GM10248 (cell line): ENCODE results near the gene SNAPC3.
"Not testable (repeated sequence)": the region's sequence is repeated elsewhere in the genome, so short reads cannot be mapped to it uniquely, and the experiment has no call there.

Experiments
- CTCF ChIA-PET: fragments of 300-600 bp; sonication (Branson Sonifier 250); formaldehyde crosslinking; extraction: SDS; loops from one replicate; lab custom pipeline; 2021; ENCODE audit warnings: antibody characterized with exemption; lab: Yijun Ruan, JAX
- POLR2A ChIA-PET: fragments of 350-650 bp; sonication (Branson Sonifier 250); formaldehyde crosslinking; extraction: SDS; loops from one replicate; lab custom pipeline; 2020; ENCODE audit warnings: antibody characterized with exemption; lab: Yijun Ruan, JAX
- DNase-seq: peaks from one replicate; pipeline ENCODE4 v3.0.0; 2012; ENCODE audit errors: extremely low spot score
- TF ChIP-seq, protein P1 (sequence below): IDR thresholded peaks from 2 replicates; pipeline ENCODE4 v1.5.1; 2012; ENCODE audit warnings: mild to moderate bottlenecking, low read depth; ENCODE audit errors: extremely low read depth, missing control alignments, control extremely low read depth

Gene SNAPC3

DNA sequence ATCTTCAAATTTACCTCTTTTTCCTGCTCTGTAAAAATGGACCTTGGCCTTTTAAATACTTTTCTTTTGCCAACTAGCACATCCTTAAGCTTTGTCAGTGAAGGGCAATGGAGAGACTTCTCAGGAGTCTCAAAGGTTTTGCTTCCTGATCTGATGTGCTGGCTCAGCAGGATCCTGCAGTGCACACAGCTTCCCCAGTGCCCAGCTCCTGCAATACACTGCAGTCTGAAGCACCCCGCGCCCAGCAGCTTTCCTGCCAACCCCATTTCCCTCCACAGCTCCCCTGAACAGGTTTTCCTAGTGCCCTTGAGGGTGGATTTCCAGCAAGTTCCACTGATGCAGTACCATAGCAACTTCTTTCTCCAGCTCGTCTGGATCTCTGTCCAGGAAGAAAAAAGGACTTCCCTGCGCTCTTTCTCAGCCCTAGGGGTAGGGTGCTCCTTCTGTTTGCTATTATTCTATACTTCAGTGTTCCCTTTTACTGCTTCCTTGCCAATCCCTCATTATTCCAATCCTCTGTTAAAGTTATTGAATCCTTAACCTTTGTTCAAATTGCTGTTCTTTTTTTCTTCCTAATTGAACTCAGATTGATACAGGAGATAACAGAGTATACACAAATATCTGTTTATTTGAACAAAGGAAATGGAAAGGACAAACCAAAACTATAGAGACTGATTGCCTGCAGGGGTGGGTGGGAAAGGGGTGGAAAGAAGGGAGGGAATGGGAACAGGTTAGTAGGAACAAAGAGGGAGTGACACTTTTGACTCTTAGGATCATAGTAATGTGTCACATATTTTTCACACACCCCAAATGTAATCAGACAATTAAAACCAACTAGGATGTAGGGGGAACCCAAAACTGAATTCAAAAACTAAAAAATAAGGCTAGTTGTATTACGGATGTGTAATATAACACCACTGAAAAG is 8.5 kb downstream of the SNAPC3 start:
- no peak for DNase-seq
- CTCF ChIA-PET = interaction anchor here (1.1 to 1.6 kb wide), 2 partner anchors 26 to 57 kb away, joined by 3 to 4 read pairs; no protein-coding TSS in a partner anchor
- POLR2A ChIA-PET = no interaction called here
- TF ChIP-seq, protein P1, sequence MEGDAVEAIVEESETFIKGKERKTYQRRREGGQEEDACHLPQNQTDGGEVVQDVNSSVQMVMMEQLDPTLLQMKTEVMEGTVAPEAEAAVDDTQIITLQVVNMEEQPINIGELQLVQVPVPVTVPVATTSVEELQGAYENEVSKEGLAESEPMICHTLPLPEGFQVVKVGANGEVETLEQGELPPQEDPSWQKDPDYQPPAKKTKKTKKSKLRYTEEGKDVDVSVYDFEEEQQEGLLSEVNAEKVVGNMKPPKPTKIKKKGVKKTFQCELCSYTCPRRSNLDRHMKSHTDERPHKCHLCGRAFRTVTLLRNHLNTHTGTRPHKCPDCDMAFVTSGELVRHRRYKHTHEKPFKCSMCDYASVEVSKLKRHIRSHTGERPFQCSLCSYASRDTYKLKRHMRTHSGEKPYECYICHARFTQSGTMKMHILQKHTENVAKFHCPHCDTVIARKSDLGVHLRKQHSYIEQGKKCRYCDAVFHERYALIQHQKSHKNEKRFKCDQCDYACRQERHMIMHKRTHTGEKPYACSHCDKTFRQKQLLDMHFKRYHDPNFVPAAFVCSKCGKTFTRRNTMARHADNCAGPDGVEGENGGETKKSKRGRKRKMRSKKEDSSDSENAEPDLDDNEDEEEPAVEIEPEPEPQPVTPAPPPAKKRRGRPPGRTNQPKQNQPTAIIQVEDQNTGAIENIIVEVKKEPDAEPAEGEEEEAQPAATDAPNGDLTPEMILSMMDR = no peak

DNA sequence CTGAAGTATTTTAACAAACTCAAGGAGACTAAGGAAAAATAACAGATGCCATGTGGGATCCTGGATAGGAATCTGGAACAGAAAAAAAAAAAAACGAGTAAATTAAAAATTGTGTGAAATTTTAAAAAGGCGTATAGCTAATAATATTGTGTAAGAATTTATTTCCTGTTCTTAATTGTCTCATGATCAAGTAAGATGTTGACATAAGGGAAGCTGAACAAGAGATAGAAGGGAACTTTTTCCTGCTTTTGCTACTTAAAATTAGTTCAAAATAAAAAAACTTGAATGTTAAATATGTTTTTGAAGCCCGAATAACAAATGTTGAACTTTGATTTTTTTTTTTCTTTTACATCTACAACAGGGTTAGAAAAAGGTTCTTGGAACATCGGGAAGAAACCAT is 10.5 kb downstream of the SNAPC3 start:
- CTCF ChIA-PET = interaction anchor here (0.8 to 1.5 kb wide), 4 partner anchors 9 to 120 kb away, joined by 3 read pairs; partner anchors contain the start of gene CCDC171

DNA sequence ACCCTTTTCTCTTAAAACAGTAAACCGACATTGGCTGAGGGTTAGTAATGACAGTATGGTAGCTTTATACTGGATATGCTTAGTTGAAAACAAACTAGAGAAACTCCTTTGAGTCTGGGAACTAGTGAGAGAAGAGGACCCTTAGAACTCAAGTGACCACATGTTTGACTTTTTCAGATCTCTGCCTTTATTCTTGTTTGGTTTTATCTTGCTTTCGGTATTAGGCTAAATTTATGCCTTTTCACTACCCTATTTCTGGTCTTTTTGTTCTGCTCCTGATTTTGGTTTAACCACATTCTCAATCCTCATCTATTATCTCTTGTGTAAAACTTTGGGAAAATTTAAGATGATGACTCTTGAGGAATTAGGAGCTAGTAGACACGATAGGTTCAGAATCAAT is 11.0 kb downstream of the SNAPC3 start:
- ChIA-PET POLR2A (interaction anchor here (1.4 kb wide), 1 partner anchor 10 kb away, joined by 3 read pairs; the partner anchor contains the start of gene SNAPC3), CTCF (interaction anchor here (0.8 to 1.5 kb wide), 3 partner anchors 9 to 99 kb away, joined by 3 read pairs; no protein-coding TSS in a partner anchor)
- TF ChIP-seq, protein P1 = no peak
- no peak for DNase-seq

More for the DNA sequence above, 10.5 kb downstream of the SNAPC3 start:
- TF ChIP-seq, protein P1 = no peak
- POLR2A ChIA-PET = interaction anchor here (1.4 kb wide), 1 partner anchor 10 kb away, joined by 3 read pairs; the partner anchor contains the start of gene SNAPC3
- no peak for DNase-seq

DNA sequence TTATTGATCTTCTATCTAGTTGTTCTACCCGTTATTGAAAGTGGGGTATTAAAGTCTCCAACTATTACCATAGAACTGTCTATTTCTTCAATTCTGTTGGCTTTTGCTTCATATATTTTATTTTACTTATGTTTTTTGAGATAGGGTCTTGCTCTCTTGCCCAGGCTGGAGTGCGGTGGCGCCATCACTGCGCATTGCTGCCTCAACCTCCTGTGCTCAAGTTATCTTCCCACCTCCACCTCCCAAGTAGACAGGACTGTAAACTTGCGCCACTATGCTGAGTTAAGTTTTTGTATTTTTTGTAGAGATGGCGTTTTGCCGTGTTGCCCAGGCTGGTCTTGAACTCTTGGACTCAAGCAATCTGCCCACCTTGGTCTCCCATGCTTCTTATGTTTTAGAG is 16.2 kb downstream of the SNAPC3 start:
- ChIA-PET CTCF (interaction anchor here (1.0 kb wide), 1 partner anchor 14 kb away, joined by 3 read pairs; no protein-coding TSS in a partner anchor), POLR2A (no interaction called here)
- no peak for DNase-seq
- TF ChIP-seq, protein P1 = no peak

DNA sequence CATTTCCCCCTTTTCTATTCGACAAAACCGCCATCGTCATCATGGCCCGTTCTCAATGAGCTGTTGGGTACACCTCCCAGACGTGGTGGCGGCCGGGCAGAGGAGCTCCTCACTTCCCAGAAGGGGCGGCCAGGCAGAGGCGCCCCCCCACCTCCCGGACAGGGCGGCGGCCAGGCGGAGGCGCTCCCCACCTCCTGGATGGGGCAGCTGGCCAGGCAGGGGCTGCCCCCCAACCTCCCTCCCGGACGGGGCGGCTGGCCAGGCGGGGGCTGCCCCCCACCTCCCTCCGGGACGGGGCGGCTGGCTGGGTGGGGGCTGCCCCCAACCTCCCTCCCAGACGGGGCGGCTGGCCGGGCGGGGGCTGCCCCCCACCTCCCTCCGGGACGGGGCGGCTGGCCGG is 19.2 kb downstream of the SNAPC3 start:
- CTCF ChIA-PET, POLR2A ChIA-PET, DNase-seq: not testable (repeated sequence)

DNA sequence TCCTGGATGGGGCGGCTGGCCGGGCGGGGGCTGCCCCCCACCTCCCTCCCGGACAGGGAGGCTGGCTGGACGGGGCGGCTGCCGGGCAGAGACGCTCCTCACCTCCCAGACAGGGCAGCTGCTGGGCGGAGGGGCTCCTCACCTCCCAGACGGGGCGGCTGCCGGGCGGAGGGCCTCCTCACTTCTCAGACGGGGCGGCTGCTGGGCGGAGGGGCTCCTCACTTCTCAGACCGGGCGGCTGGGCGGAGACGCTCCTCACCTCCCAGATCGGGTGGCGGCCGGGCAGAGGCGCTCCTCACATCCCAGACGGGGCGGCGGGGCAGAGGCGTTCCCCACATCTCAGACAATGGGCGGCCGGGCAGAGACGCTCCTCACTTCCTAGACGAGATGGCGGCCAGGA is 19.6 kb downstream of the SNAPC3 start:
- DNase-seq, CTCF ChIA-PET, POLR2A ChIA-PET: not testable (repeated sequence)

DNA sequence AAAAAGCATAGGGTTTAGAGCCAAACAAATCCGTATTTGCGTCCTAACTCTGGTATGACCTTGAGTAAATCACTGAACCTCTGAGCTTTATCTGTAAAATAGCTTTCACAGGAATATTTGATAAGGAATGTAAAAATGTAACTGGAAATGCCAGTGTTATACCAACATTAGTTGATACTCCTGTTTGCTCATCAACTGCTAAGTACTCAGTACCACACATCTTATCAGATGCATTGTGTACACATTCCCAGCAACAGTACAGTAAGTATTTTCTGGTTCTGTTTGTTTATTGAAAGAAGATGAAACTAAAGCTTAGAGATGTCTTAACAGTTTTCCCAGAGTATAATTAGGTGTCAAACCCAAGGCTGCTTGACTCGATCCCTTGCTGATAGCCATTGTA is 21.5 kb downstream of the SNAPC3 start:
- ChIA-PET CTCF (interaction anchor here (0.6 to 2.2 kb wide), 7 partner anchors 11 to 62 kb away, joined by 3 to 9 read pairs (median 3); partner anchors contain the start of gene SNAPC3), POLR2A (interaction anchor here (1.4 kb wide), 1 partner anchor 23 kb away, joined by 4 read pairs; no protein-coding TSS in a partner anchor)
- DNase-seq = no peak
- TF ChIP-seq, protein P1 = no peak
